ENCODE measurements around the gene RGS21. TPM values are rescaled to one million over a fixed set of nuclear protein-coding genes. Genes with fewer than 3 reads are reported as not detected.

RGS21 gene
- total and polyA plus RNA-seq, 10 of the 15 experiments (the other 5 are each of a cell fraction or from before 2014, with no cell fraction given) = not detected

- intact Hi-C loops (cut with micrococcal nuclease; ENCODE audit: unreplicated experiment) = no loop called here
- H3K27me3 ChIP-seq (replicated peaks in 1 of 2; ENCODE audit: control insufficient read depth in 2 of 2, insufficient read depth in 2 of 2, low read length in 1 of 2) = no peaks in the 10 kb centered on the region
- in situ Hi-C loops (cut with MboI) = no loop called here
- no peak for FAIRE-seq
- no peaks in the 10 kb centered on the region for H3K9me3 ChIP-seq (replicated peaks; ENCODE audit: control insufficient read depth, insufficient read depth, low read length)
- ChIA-PET POLR2A (no interaction called here), SMC1A (ENCODE audit: uncharacterized antibody, unreplicated experiment) (no interaction called here), CTCF (no interaction called here), RAD21 (ENCODE audit: unreplicated experiment) (no interaction called here)
- H4K20me1 ChIP-seq (ENCODE audit: control insufficient read depth, insufficient read depth) = no peaks in the 10 kb centered on the region
- no peak overlapping the region for H2AFZ ChIP-seq (ENCODE audit: control insufficient read depth, low read depth, low read length)
- DNase-seq (ENCODE audit: low read depth, low spot score) = no peak
- H3K4me2 ChIP-seq (ENCODE audit: control insufficient read depth, insufficient read depth) = no peak overlapping the region
- no peak overlapping the region for H3K27ac ChIP-seq (ENCODE audit: control insufficient read depth, insufficient read depth)
- no TSS peak for BruUV-seq (replicated peaks)
- H3K79me2 ChIP-seq (ENCODE audit: control insufficient read depth, insufficient read depth, low read length) = no peaks in the 10 kb centered on the region
- no peaks in the 10 kb centered on the region for H3K4me1 ChIP-seq (ENCODE audit: control insufficient read depth, insufficient read depth, low read length)
- no peak for ATAC-seq
- H3K36me3 ChIP-seq (ENCODE audit: control insufficient read depth in 2 of 2, insufficient read depth in 2 of 2, low read length in 1 of 2) = no peaks in the 10 kb centered on the region
- H3K4me3 ChIP-seq = no peak overlapping the region
- H3K9ac ChIP-seq (ENCODE audit: control insufficient read depth, insufficient read depth, low read length) = no peak overlapping the region
- 3% methylated on average over 3 of the region's 3 CpGs for WGBS (ENCODE audit: insufficient coverage, insufficient replicate concordance, low lambda C conversion rate, missing lambda C conversion rate)
- TF ChIP-seq ASH2L (IDR thresholded peaks at IDR 0.05; ENCODE audit: borderline replicate concordance, low read depth) = no peak
- no peak for TF ChIP-seq RELA (IDR thresholded peaks at IDR 0.05; ENCODE audit: borderline replicate concordance, partially characterized antibody)
- no peak for TF ChIP-seq ZNF217 (IDR thresholded peaks at IDR 0.05)
- TF ChIP-seq PRDM15 (CRISPR knock-in tag; IDR thresholded peaks at IDR 0.05) = no peak
- TF ChIP-seq MEF2B (IDR thresholded peaks at IDR 0.05; ENCODE audit: partially characterized antibody, poor library complexity, severe bottlenecking) = no peak
- no peak for TF ChIP-seq BCL3 (IDR thresholded peaks at IDR 0.05; ENCODE audit: borderline replicate concordance, insufficient read depth, low read depth, low read length, poor library complexity, severe bottlenecking)
- TF ChIP-seq ZBTB11 (CRISPR knock-in tag; IDR thresholded peaks at IDR 0.05) = no peak
- TF ChIP-seq BMI1 (IDR thresholded peaks at IDR 0.05; ENCODE audit: borderline replicate concordance) = no peak
- no peak for TF ChIP-seq BCLAF1 (IDR thresholded peaks at IDR 0.05)
- no peak for TF ChIP-seq PKNOX1 (IDR thresholded peaks at IDR 0.05)
- no peak for TF ChIP-seq RB1 (IDR thresholded peaks at IDR 0.05; ENCODE audit: borderline replicate concordance)
These were observed 26.6 kb downstream of the RGS21 start for GRCh38 chr1:192343344-192343743.

All from GM12878 (cell line).